Measurements from ENCODE around the gene MYBPH.

GRCh38 chr1:203187689-203188264 lies 12.2 kb upstream of the MYBPH start:
- TF ChIP-seq, protein P1, sequence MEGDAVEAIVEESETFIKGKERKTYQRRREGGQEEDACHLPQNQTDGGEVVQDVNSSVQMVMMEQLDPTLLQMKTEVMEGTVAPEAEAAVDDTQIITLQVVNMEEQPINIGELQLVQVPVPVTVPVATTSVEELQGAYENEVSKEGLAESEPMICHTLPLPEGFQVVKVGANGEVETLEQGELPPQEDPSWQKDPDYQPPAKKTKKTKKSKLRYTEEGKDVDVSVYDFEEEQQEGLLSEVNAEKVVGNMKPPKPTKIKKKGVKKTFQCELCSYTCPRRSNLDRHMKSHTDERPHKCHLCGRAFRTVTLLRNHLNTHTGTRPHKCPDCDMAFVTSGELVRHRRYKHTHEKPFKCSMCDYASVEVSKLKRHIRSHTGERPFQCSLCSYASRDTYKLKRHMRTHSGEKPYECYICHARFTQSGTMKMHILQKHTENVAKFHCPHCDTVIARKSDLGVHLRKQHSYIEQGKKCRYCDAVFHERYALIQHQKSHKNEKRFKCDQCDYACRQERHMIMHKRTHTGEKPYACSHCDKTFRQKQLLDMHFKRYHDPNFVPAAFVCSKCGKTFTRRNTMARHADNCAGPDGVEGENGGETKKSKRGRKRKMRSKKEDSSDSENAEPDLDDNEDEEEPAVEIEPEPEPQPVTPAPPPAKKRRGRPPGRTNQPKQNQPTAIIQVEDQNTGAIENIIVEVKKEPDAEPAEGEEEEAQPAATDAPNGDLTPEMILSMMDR (IDR thresholded peaks at IDR 0.05): no peak
- TF ChIP-seq EZH2 (IDR thresholded peaks at IDR 0.05; ENCODE audit: borderline replicate concordance, insufficient read depth, low read depth, low read length, poor library complexity, severe bottlenecking): no peak

Measured in B cell (primary cell).